H1 (cell line): Measurements from ENCODE around the gene ARPIN. TPM values are rescaled to one million over a fixed set of nuclear protein-coding genes. Genes with fewer than 3 reads are reported as not detected.

Experiments used
- CTCF ChIA-PET: fragments of 300-600 bp; sonication (Branson Sonifier 250); formaldehyde crosslinking; loops from one replicate; lab custom pipeline; 2021; ENCODE audit not compliant: partially characterized antibody; lab: Charles Lee
- POLR2A ChIA-PET: fragments of 300-600 bp; sonication (Branson Sonifier 250); formaldehyde crosslinking; loops from one replicate; lab custom pipeline; 2021; ENCODE audit warnings: inconsistent platforms; ENCODE audit not compliant: partially characterized antibody; lab: Charles Lee
- DNase-seq, 2 experiments: peaks; one replicate each; pipeline versions ENCODE4 v3.0.0 to v3.0.0-alpha.2; 2010 to 2022; ENCODE audit warnings: low spot score in 2 of 2, low read depth in 1 of 2, mixed read lengths in 1 of 2
- FAIRE-seq: peaks from 2 replicates; lab custom pipeline; 2011; peaks lifted over from hg19 to GRCh38; lab: Jason Lieb, UNC
- H2AFZ ChIP-seq: 2 replicates; pipeline ENCODE4 v1.8.1; 2012; ENCODE audit warnings: low read length, inconsistent platforms
- H2AK5ac ChIP-seq: 2 replicates; pipeline ENCODE4 v1.6.1; 2013; ENCODE audit warnings: low read depth, low read length
- H2BK120ac ChIP-seq: replicated peaks from 2 replicates; pipeline ENCODE3; 2013; ENCODE audit warnings: low read depth, low read length, inconsistent platforms
- H2BK12ac ChIP-seq: 2 replicates; pipeline ENCODE4 v1.6.1; 2013; ENCODE audit warnings: low read depth, low read length
- H2BK15ac ChIP-seq: 2 replicates; pipeline ENCODE4 v1.6.1; 2013; ENCODE audit warnings: low read length
- H2BK20ac ChIP-seq: 2 replicates; pipeline ENCODE4 v1.6.1; 2013; ENCODE audit warnings: low read length
- H2BK5ac ChIP-seq: 2 replicates; pipeline ENCODE4 v1.6.1; 2013; ENCODE audit warnings: low read depth, low read length
- H3K14ac ChIP-seq: 2 replicates; pipeline ENCODE4 v1.6.1; 2013; ENCODE audit warnings: inconsistent platforms; ENCODE audit not compliant: insufficient read length
- H3K18ac ChIP-seq: 2 replicates; pipeline ENCODE4 v1.6.1; 2013; ENCODE audit warnings: low read length; ENCODE audit errors: extremely low read depth
- H3K23ac ChIP-seq: 2 replicates; pipeline ENCODE4 v1.6.1; 2013; ENCODE audit warnings: inconsistent platforms; ENCODE audit not compliant: insufficient read length
- H3K23me2 ChIP-seq: 2 replicates; pipeline ENCODE4 v1.6.1; 2013; ENCODE audit warnings: low read depth, low read length
- H3K27ac ChIP-seq: 2 replicates; pipeline ENCODE4 v1.6.1; 2011; ENCODE audit warnings: low read depth, low read length, inconsistent platforms
- H3K27me3 ChIP-seq, 4 experiments: replicated peaks in 1 of 4; 1 replicate in 1 of 4; 2 replicates in 3 of 4; pipeline versions ENCODE4 v1.6.1 to v1.8.1; 2011 to 2013; ENCODE audit warnings: low read length in 3 of 4, mild to moderate bottlenecking in 3 of 4, inconsistent platforms in 2 of 4, mixed read lengths in 2 of 4, moderate library complexity in 1 of 4; ENCODE audit not compliant: control insufficient read depth in 3 of 4, insufficient read depth in 3 of 4; ENCODE audit errors: extremely low read depth in 1 of 4
- H3K36me3 ChIP-seq, 4 experiments: 2 replicates each; pipeline versions ENCODE4 v1.6.1 to v1.8.1; 2011 to 2013; ENCODE audit warnings: mild to moderate bottlenecking in 4 of 4, low read length in 3 of 4, moderate library complexity in 2 of 4, control low read depth in 1 of 4, inconsistent platforms in 1 of 4; ENCODE audit not compliant: insufficient read depth in 4 of 4, control insufficient read depth in 2 of 4
- H3K4ac ChIP-seq: replicated peaks from 2 replicates; pipeline ENCODE3; 2013; ENCODE audit warnings: low read length, low read depth, mixed read lengths, inconsistent platforms; ENCODE audit not compliant: insufficient read length
- H3K4me1 ChIP-seq, 4 experiments: replicated peaks in 1 of 4; 1 replicate in 1 of 4; 2 replicates in 3 of 4; pipeline versions ENCODE4 v1.6.1 to v1.8.1; 2011 to 2013; ENCODE audit warnings: low read length in 3 of 4, inconsistent platforms in 2 of 4, mixed read lengths in 1 of 4; ENCODE audit not compliant: insufficient read depth in 4 of 4, control insufficient read depth in 3 of 4
- H3K4me2 ChIP-seq, 2 experiments: 2 replicates each; pipeline versions ENCODE4 v1.6.1 to v1.8.1; 2011 to 2013; ENCODE audit warnings: low read depth in 2 of 2, low read length in 2 of 2, control low read depth in 1 of 2, inconsistent platforms in 1 of 2, mild to moderate bottlenecking in 1 of 2; ENCODE audit not compliant: insufficient read depth in 1 of 2
- H3K4me3 ChIP-seq, 4 experiments: fragments of 200-600, 300-600 bp in 1 of 4; sonication (generic), shearing (Covaris generic), sonication (Bioruptor Twin) in 1 of 4; 2 replicates each; pipeline versions ENCODE4 v1.5.1 to v1.8.1; 2011 to 2016; ENCODE audit warnings: low read length in 4 of 4, low read depth in 3 of 4, control low read depth in 2 of 4, inconsistent platforms in 2 of 4, mild to moderate bottlenecking in 2 of 4, mixed read lengths in 1 of 4, moderate library complexity in 1 of 4; ENCODE audit not compliant: insufficient read depth in 2 of 4; ENCODE audit errors: extremely low read depth in 1 of 4
- H3K56ac ChIP-seq: replicated peaks from 2 replicates; pipeline ENCODE3; 2013; ENCODE audit warnings: low read depth, mild to moderate bottlenecking, mixed read lengths, low read length, inconsistent platforms; ENCODE audit not compliant: insufficient read length
- H3K79me1 ChIP-seq: 2 replicates; pipeline ENCODE4 v1.6.1; 2013; ENCODE audit warnings: low read depth, low read length, control low read depth
- H3K79me2 ChIP-seq, 2 experiments: 2 replicates each; pipeline versions ENCODE4 v1.6.1 to v1.8.1; 2012 to 2013; ENCODE audit warnings: low read length in 2 of 2, mild to moderate bottlenecking in 2 of 2, inconsistent platforms in 1 of 2; ENCODE audit not compliant: insufficient read depth in 2 of 2, control insufficient read depth in 1 of 2
- H3K9ac ChIP-seq, 4 experiments: replicated peaks in 1 of 4; 1 replicate in 1 of 4; 2 replicates in 3 of 4; pipeline versions ENCODE4 v1.6.1 to v1.8.1; 2011 to 2013; ENCODE audit warnings: low read depth in 3 of 4, low read length in 3 of 4, control low read depth in 2 of 4, mild to moderate bottlenecking in 2 of 4, moderate library complexity in 2 of 4, inconsistent platforms in 1 of 4; ENCODE audit errors: extremely low read depth in 1 of 4
- H3K9me3 ChIP-seq, 2 experiments: 2 replicates each; pipeline versions ENCODE4 v1.6.1 to v1.8.1; 2012 to 2013; ENCODE audit warnings: mild to moderate bottlenecking in 2 of 2, moderate library complexity in 2 of 2, control low read depth in 1 of 2, inconsistent platforms in 1 of 2, low read depth in 1 of 2, low read length in 1 of 2, mixed read lengths in 1 of 2; ENCODE audit not compliant: insufficient read depth in 2 of 2
- H4K20me1 ChIP-seq, 2 experiments: replicated peaks in 1 of 2; 2 replicates each; pipeline versions ENCODE3 to v1.8.1; 2011 to 2013; ENCODE audit warnings: inconsistent platforms in 2 of 2, low read length in 2 of 2, mild to moderate bottlenecking in 1 of 2; ENCODE audit not compliant: insufficient read depth in 2 of 2, control insufficient read depth in 1 of 2
- H4K5ac ChIP-seq: 2 replicates; pipeline ENCODE4 v1.6.1; 2013; ENCODE audit warnings: low read length, low read depth, mixed read lengths, inconsistent platforms; ENCODE audit not compliant: insufficient read length
- H4K8ac ChIP-seq: 2 replicates; pipeline ENCODE4 v1.8.0; 2013; ENCODE audit warnings: mild to moderate bottlenecking, moderate library complexity, low read length, inconsistent platforms; ENCODE audit not compliant: insufficient read depth; ENCODE audit errors: extremely low read depth
- H4K91ac ChIP-seq: replicated peaks from 2 replicates; pipeline ENCODE3; 2013; ENCODE audit warnings: low read length, mixed read lengths, inconsistent platforms; ENCODE audit not compliant: insufficient read length
- CBX5 ChIP-seq: fragments of 300-800, 300-1000 bp; sonication (generic); IDR thresholded peaks from 2 replicates; pipeline ENCODE4 v1.7.1; 2016; ENCODE audit warnings: antibody characterized with exemption, low read length, low read depth
- EP300 ChIP-seq, 2 experiments: IDR thresholded peaks; 1 replicate in 1 of 2; 2 replicates in 1 of 2; pipeline ENCODE4 v1.6.1; 2011 to 2012; ENCODE audit warnings: low read depth in 2 of 2, low read length in 2 of 2, mild to moderate bottlenecking in 2 of 2, borderline replicate concordance in 1 of 2, inconsistent platforms in 1 of 2, moderate library complexity in 1 of 2
- FOSL1 ChIP-seq: IDR thresholded peaks from 2 replicates; pipeline ENCODE4 v1.6.1; 2011; ENCODE audit warnings: mild to moderate bottlenecking, low read depth, low read length, moderate library complexity; ENCODE audit not compliant: insufficient read depth
- GABPA ChIP-seq: IDR thresholded peaks from 2 replicates; pipeline ENCODE4 v1.6.1; 2011; ENCODE audit warnings: mild to moderate bottlenecking, low read length, moderate library complexity, borderline replicate concordance; ENCODE audit not compliant: insufficient read depth
- KDM4A ChIP-seq: IDR thresholded peaks from one replicate; pipeline ENCODE4 v1.7.1; 2012; ENCODE audit warnings: low read depth, mild to moderate bottlenecking, moderate library complexity, low read length, inconsistent platforms; ENCODE audit not compliant: severe bottlenecking
- NRF1 ChIP-seq: IDR thresholded peaks from 2 replicates; pipeline ENCODE4 v1.6.1; 2011; ENCODE audit warnings: mild to moderate bottlenecking, low read depth, low read length, improper control_type of control experiment
- SAP30 ChIP-seq: fragments of 300-600 bp; sonication (generic); IDR thresholded peaks from 2 replicates; pipeline ENCODE4 v1.7.1; 2012; ENCODE audit warnings: low read length, moderate library complexity, mild to moderate bottlenecking, inconsistent platforms; ENCODE audit not compliant: insufficient read depth, insufficient replicate concordance
- SP4 ChIP-seq: IDR thresholded peaks from 2 replicates; pipeline ENCODE4 v1.6.1; 2012; ENCODE audit warnings: low read length, inconsistent platforms
- SUZ12 ChIP-seq: fragments of 200-600 bp; sonication (generic); IDR thresholded peaks from 2 replicates; pipeline ENCODE4 v1.6.1; 2012; ENCODE audit warnings: mild to moderate bottlenecking, inconsistent platforms, low read length, moderate library complexity, mixed read lengths
- WGBS, 2 experiments: shearing (Covaris generic) in 1 of 2; methylation state at CpG; one replicate each; pipeline versions ENCODE4 v1.1.6 to v1.1.7; 2013 to 2015; ENCODE audit warnings: low lambda C conversion rate in 2 of 2, mixed read lengths in 2 of 2, inconsistent platforms in 1 of 2, low coverage in 1 of 2, missing lambda C conversion rate in 1 of 2; ENCODE audit not compliant: insufficient replicate concordance in 2 of 2, insufficient coverage in 1 of 2, insufficient read length in 1 of 2; ENCODE audit errors: extremely low coverage in 1 of 2, missing lambda C conversion rate in 1 of 2; 5-methylcytosine and 5-hydroxymethylcytosine counted together
- polyA plus RNA-seq, 7 experiments: library from polyadenylated mRNA; depleted of rRNA in 3 of 7; stranded (reverse) in 5 of 7; unstranded in 2 of 7; fragments of >200 nt in 5 of 7; fragments of 200-250 nt in 2 of 7; gene quantifications; 1 replicate in 5 of 7; 2 replicates in 1 of 7; 4 replicates in 1 of 7; pipeline versions ENCODE4 v1.2.1 to v1.2.3, GENCODE V29; 2011 to 2013; ENCODE audit warnings: missing spikeins in 2 of 7, mixed read lengths in 2 of 7
- total RNA-seq: library from RNA; stranded (reverse); fragmentation: NEBNext Ultra II Directional; extraction: Animal tissue kit (Norgen Biotek cat#: 25700); gene quantifications from 2 replicates; pipeline ENCODE4 v1.2.1, GENCODE V29; 2021

The ARPIN gene
- total and polyA plus RNA-seq, 2 of the 8 experiments (the other 6 are each of a cell fraction or from before 2014, with no cell fraction given): 3.1 to 3.9 TPM

GRCh38 chr15:89857673-89858072, 55.1 kb downstream of the ARPIN start:
- no peaks in the 10 kb centered on the region for H3K23me2 ChIP-seq
- H3K9me3 ChIP-seq: no peaks in the 10 kb centered on the region
- DNase-seq (no peak), FAIRE-seq (no peak)
- no peak overlapping the region for H2BK120ac ChIP-seq
- POLR2A ChIA-PET: no interaction called here
- no peak overlapping the region for H3K18ac ChIP-seq
- CTCF ChIA-PET: interaction anchor here (0.7 to 1.0 kb wide), 2 partner anchors 13 to 17 kb away, joined by 3 read pairs; no protein-coding TSS in a partner anchor
- no peaks in the 10 kb centered on the region for H3K79me2 ChIP-seq
- 91% methylated on average over 3 of the region's 3 CpGs; no CpG with 5 or more reads in 1 of the 2 experiments for WGBS, 2 experiments
- no peak overlapping the region for H4K91ac ChIP-seq
- H2AK5ac ChIP-seq: no peak overlapping the region
- H2BK5ac ChIP-seq: no peak overlapping the region
- no peak overlapping the region for H3K4ac ChIP-seq
- TF ChIP-seq SAP30 (no peak), GABPA (no peak), NRF1 (no peak), CBX5 (no peak), KDM4A (no peak), SUZ12 (no peak), EP300 (IDR thresholded peaks at IDR 0.05; ENCODE audit: borderline replicate concordance in 1 of 2, low read depth in 2 of 2, low read length in 2 of 2) (no peak), SP4 (no peak), FOSL1 (no peak)
- no peak overlapping the region for H3K9ac ChIP-seq
- H4K20me1 ChIP-seq: no peaks in the 10 kb centered on the region
- no peak overlapping the region for H3K4me3 ChIP-seq
- no peaks in the 10 kb centered on the region for H3K4me1 ChIP-seq
- peaks cover 0 to 17% (median 7%) of the 10 kb centered on the region in 4 experiments; a peak in 4 of 8 replicates for H3K36me3 ChIP-seq
- no peak overlapping the region for H4K5ac ChIP-seq
- no peak overlapping the region for H2AFZ ChIP-seq
- H3K14ac ChIP-seq: no peak overlapping the region
- H2BK15ac ChIP-seq: no peak overlapping the region
- no peak overlapping the region for H3K27ac ChIP-seq
- H2BK20ac ChIP-seq: no peak overlapping the region
- H3K79me1 ChIP-seq: no peaks in the 10 kb centered on the region
- H3K4me2 ChIP-seq: no peak overlapping the region
- no peak overlapping the region for H3K23ac ChIP-seq
- H3K56ac ChIP-seq: no peak overlapping the region
- H4K8ac ChIP-seq: no peak overlapping the region
- H3K27me3 ChIP-seq: no peaks in the 10 kb centered on the region
- no peak overlapping the region for H2BK12ac ChIP-seq
